Uterus (tissue), 4 donors: Measurements from ENCODE around the gene SLC6A15. TPM values are rescaled to one million over a fixed set of nuclear protein-coding genes. Genes with fewer than 3 reads are reported as not detected.

ENCODE experiments used
- DNase-seq, 2 donors: peaks; one replicate each; pipeline ENCODE4 v3.0.0-alpha.2; 2019 to 2020
- H3K27ac ChIP-seq, 2 donors: fragments of 200-600 bp; sonication (generic); 1 replicate in 1 of 2; 2 replicates in 1 of 2; pipeline ENCODE4 v1.5.1; 2016 to 2018
- H3K27me3 ChIP-seq, 2 donors: fragments of 200-600 bp; sonication (generic); one replicate each; pipeline ENCODE4 v1.5.1; 2018 to 2019; ENCODE audit warnings: control low read depth in 1 of 2
- H3K36me3 ChIP-seq, 2 donors: fragments of 200-600 bp; sonication (generic); one replicate each; pipeline ENCODE4 v1.5.1; 2019; ENCODE audit warnings: control low read depth in 1 of 2
- H3K4me1 ChIP-seq, 2 donors: fragments of 200-600 bp; sonication (generic); one replicate each; pipeline ENCODE4 v1.5.1; 2018 to 2019; ENCODE audit warnings: control low read depth in 1 of 2
- H3K4me3 ChIP-seq, 2 donors: fragments of 200-600 bp; sonication (generic); 1 replicate in 1 of 2; 2 replicates in 1 of 2; pipeline ENCODE4 v1.5.1; 2018 to 2019; ENCODE audit warnings: mild to moderate bottlenecking in 1 of 2
- H3K9me3 ChIP-seq, 2 donors: fragments of 200-600 bp; sonication (generic); one replicate each; pipeline ENCODE4 v1.5.1; 2019; ENCODE audit warnings: control low read depth in 1 of 2
- CTCF ChIP-seq, 4 experiments: fragments of 200-600 bp in 2 of 4; fragments of 450-650 bp in 2 of 4; sonication (generic) in 2 of 4; IDR thresholded peaks; one replicate each; pipeline ENCODE4 v1.5.1; 2016 to 2019; ENCODE audit warnings: antibody characterized with exemption in 4 of 4, mild to moderate bottlenecking in 2 of 4, moderate library complexity in 1 of 4
- POLR2A ChIP-seq, 2 donors: fragments of 450-650 bp; IDR thresholded peaks; one replicate each; pipeline ENCODE4 v1.6.1; 2016; ENCODE audit warnings: antibody characterized with exemption in 2 of 2, mild to moderate bottlenecking in 1 of 2, moderate library complexity in 1 of 2
- intact Hi-C: fragments of 100-400 bp; cut with DNase I; formaldehyde crosslinking; loops from one replicate; pipeline ENCODE4 v1.15.1; 2023; ENCODE audit warnings: low total_unique reads
- total RNA-seq, 4 donors: library from RNA; depleted of rRNA in 3 of 4; stranded (reverse); fragments of >200 nt in 3 of 4; gene quantifications; one replicate each; pipeline versions ENCODE4 v1.1.0 to v1.2.4, GENCODE V29; 2014 to 2023
- donor health status: DM: yes; HTN: yes; CAD: no.

Gene SLC6A15
- total RNA-seq, 4 donors from 2014 or later: 0.97 to 6.2 (median 4.4) TPM; not detected in 1

DNA sequence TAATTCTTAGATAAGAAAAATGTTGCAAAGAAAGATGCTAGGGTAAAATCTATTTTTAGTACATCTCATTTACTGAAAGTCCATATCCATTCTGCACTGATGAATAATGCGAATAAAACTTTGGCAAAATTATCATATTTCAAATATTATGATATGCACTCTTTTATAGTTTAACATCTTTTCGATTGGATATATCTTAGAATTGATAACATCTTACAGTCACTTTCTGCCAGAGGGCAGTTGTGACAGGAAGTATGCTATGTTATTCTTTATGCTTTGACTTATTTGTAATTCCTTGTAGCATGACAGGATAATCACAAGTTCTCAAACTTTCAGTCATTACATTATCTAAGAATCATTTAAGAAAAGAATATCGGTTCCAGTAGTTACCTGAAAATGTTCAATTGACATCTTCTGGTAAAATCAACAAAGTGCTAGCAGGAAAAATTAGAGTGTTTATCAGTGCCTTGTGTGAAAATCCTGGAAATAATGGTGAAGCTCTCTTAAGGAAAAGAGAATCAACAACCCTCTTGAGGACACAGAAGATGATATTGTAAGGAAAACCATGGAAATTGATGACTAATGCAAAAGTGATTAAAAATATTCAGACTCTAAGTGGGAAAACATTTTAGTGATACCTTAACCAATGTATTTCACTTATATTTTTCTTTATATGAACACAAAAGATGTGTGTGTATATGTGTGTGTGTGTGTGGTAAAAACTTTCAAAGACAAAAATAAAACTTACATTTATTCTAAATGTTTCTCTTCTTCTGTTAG is 95.5 kb downstream of the SLC6A15 start:
- TF ChIP-seq POLR2A (IDR thresholded peaks at IDR 0.05): no peak
- TF ChIP-seq CTCF (IDR thresholded peaks at IDR 0.05): no peak
- Histone ChIP-seq H3K36me3 (no peaks in the 10 kb centered on the region), H3K27me3 (no peaks in the 10 kb centered on the region), H3K4me1 (no peaks in the 10 kb centered on the region), H3K27ac (no peak overlapping the region), H3K9me3 (no peaks in the 10 kb centered on the region), H3K4me3 (no peak overlapping the region)
- DNase-seq: no peak
- intact Hi-C loops: no loop called here

DNA sequence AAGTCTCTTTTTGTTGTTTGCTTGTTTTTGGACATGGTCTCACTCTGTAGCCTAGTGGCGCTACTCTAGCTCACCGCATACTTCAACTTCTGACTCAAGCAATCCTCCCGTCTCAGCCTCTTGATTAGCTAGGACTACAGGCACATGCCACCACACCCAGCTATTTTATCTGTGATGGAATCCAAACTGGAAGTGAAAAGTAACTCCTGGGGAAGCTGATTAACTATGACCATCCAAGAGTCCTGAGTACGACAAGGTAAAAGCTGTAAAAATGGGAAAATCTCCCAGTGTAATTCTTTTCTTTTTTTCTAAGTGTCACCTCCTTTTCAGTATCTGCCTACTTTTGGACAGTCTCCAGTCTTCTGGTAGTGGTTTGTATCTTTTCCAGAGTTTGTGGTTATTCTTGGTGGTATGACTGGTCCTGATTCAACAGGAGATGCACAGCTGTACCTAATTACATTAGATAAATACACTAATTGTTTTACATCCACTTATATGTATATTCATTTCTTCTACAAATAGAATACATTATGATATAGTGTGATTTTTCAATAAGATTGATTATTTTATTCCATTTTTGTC is 97.8 kb downstream of the SLC6A15 start:
- intact Hi-C loops: no loop called here

GRCh38 chr12:84813780-84814663 is 98.6 kb downstream of the SLC6A15 start:
- intact Hi-C loops: no loop called here
- Histone ChIP-seq H3K27me3 (no peaks in the 10 kb centered on the region), H3K4me3 (no peak overlapping the region), H3K4me1 (no peaks in the 10 kb centered on the region), H3K36me3 (no peaks in the 10 kb centered on the region), H3K9me3 (no peaks in the 10 kb centered on the region), H3K27ac (no peak overlapping the region)
- no peak for DNase-seq
- TF ChIP-seq CTCF (IDR thresholded peaks at IDR 0.05): no peak
- TF ChIP-seq POLR2A (IDR thresholded peaks at IDR 0.05): no peak

More for the DNA sequence above, 97.8 kb downstream of the SLC6A15 start:
- Histone ChIP-seq H3K9me3 (no peaks in the 10 kb centered on the region), H3K27me3 (no peaks in the 10 kb centered on the region), H3K36me3 (no peaks in the 10 kb centered on the region), H3K27ac (no peak overlapping the region), H3K4me1 (no peaks in the 10 kb centered on the region), H3K4me3 (no peak overlapping the region)
- no peak for TF ChIP-seq POLR2A (IDR thresholded peaks at IDR 0.05)
- no peak for TF ChIP-seq CTCF (IDR thresholded peaks at IDR 0.05)
- no peak for DNase-seq

DNA sequence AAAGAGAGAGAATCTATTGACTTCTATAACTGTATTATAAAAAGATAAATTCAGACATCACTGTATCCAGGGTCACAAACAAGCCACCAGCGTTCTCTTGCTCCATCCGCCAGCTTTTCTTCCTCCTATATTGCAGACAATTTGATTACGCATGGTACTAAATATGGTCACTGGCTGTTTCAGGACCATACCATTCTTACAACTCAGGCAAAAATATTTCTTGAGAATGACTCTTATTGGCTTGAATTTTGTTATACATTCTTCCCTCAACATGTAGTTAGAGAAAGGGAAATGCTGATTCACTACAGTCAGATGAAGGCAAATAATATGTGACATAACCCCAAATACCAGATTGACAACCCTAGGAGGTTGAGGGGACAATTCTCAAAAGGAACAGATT is 101.3 kb downstream of the SLC6A15 start:
- Histone ChIP-seq H3K27me3 (no peaks in the 10 kb centered on the region), H3K36me3 (no peaks in the 10 kb centered on the region), H3K27ac (no peak overlapping the region), H3K4me3 (no peak overlapping the region), H3K4me1 (no peaks in the 10 kb centered on the region), H3K9me3 (no peaks in the 10 kb centered on the region)
- no peak for TF ChIP-seq POLR2A (IDR thresholded peaks at IDR 0.05)
- TF ChIP-seq CTCF (IDR thresholded peaks at IDR 0.05): no peak
- no peak for DNase-seq
- intact Hi-C loops: no loop called here
